Hypothalamus (tissue), 51 donors: ENCODE results near the gene ZNF35.

Experiments
- DNase-seq, 51 donors: peaks; one replicate each; lab custom pipeline; 2025; lab: John Stamatoyannopoulos, UW

ZNF35 gene

DNA sequence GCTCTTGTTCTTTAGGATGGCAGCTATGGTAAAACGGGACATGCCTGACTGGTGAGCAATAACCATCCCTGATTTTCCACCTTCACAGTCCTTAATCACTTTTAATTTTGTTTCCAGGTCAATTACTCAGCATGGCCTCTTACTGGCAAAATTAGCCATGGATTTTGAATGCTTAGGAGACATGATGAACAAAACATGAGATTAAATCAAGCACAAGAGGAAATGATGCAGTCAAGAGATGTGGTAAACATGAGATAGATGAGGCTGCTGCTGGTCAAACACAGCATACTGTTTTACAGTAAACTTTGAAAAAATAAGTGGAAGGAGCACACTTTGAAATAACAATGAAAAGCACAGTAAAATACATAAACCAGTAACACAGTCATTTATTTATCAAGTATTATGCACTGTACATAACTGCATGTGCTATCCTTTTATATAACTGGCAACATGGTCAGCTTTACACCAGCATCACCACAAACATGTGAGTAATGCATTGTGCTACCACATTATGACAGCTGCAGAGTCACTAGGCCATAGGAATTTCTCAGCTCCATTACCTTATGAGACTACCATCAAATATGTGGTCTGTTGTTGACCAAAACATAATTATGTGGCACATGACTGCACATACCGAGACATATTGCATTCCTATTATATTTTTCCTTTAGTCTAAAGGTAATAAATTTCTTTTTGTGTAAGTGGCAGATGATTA is 33.8 kb downstream of the ZNF35 start:
- no peak for DNase-seq

- peak in 46 of 51 donors; percentile 2 to 76 (median 46) for DNase-seq
Measured at GRCh38 chr3:44685128-44685800, 36.7 kb downstream of the ZNF35 start.

DNA sequence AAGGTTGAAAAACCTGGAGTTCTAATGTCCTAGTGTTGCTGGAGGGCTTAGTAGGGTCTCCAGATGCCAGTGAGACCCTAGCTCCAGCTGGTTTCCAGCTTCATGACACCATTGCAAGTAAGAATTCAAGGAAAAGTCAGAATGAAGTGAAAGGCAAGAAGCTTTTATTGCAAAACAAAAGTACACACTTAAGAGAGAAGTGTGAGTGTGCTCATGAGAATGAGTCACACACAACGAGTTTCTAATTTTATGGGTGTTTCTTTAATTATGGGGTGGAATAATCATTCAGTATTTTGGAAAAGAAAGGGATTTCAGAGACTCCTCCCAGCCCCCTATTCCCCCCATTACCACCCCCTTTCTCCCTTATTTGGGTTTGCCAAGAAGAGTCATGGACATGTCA is 39.4 kb downstream of the ZNF35 start:
- no peak for DNase-seq
